Lower leg skin (tissue), 3 donors: ENCODE data around the gene L3MBTL3.

Experiments
- CTCF ChIP-seq, 3 donors: fragments of 450-650 bp; IDR thresholded peaks; one replicate each; pipeline ENCODE4 v1.5.1; 2016; ENCODE audit warnings: antibody characterized with exemption in 3 of 3, mild to moderate bottlenecking in 3 of 3, moderate library complexity in 2 of 3
- POLR2A ChIP-seq, 2 donors: fragments of 450-650 bp; IDR thresholded peaks; one replicate each; pipeline ENCODE4 v1.6.1; 2016 to 2017; ENCODE audit warnings: antibody characterized with exemption in 2 of 2, mild to moderate bottlenecking in 1 of 2, moderate library complexity in 1 of 2

GRCh38 chr6:130158548-130158947 is 140.2 kb downstream of the L3MBTL3 start:
- TF ChIP-seq CTCF (IDR thresholded peaks at IDR 0.05) (no peak), POLR2A (IDR thresholded peaks at IDR 0.05) (no peak)
